H9 (cell line): ENCODE measurements around the gene RAP1GAP2. TPM values are rescaled to one million over a fixed set of nuclear protein-coding genes. Genes with fewer than 3 reads are reported as not detected.

Source experiments
- DNase-seq: peaks from one replicate; pipeline ENCODE4 v3.0.0-alpha.2; 2017
- H2AFZ ChIP-seq: one replicate; pipeline ENCODE4 v1.6.1; 2013; ENCODE audit warnings: mild to moderate bottlenecking, low read length, control low read depth, moderate library complexity
- H2AK5ac ChIP-seq: 2 replicates; pipeline ENCODE4 v1.6.1; 2013; ENCODE audit warnings: low read length, control low read depth, mixed read lengths; ENCODE audit not compliant: insufficient read length
- H2BK120ac ChIP-seq: one replicate; pipeline ENCODE4 v1.6.1; 2013; ENCODE audit warnings: low read depth, mild to moderate bottlenecking, low read length, control low read depth, inconsistent platforms; ENCODE audit not compliant: poor library complexity, severe bottlenecking
- H2BK12ac ChIP-seq: 2 replicates; pipeline ENCODE4 v1.6.1; 2013; ENCODE audit warnings: low read length, control low read depth, mixed read lengths, low read depth; ENCODE audit not compliant: insufficient read length
- H2BK15ac ChIP-seq: 2 replicates; pipeline ENCODE4 v1.6.1; 2013; ENCODE audit warnings: low read depth, low read length, control low read depth
- H2BK20ac ChIP-seq: one replicate; pipeline ENCODE4 v1.6.1; 2013; ENCODE audit warnings: low read depth, mild to moderate bottlenecking, low read length, control low read depth, inconsistent platforms; ENCODE audit not compliant: poor library complexity, severe bottlenecking
- H2BK5ac ChIP-seq: 2 replicates; pipeline ENCODE4 v1.6.1; 2013; ENCODE audit warnings: low read length, control low read depth, mixed read lengths; ENCODE audit not compliant: insufficient read length
- H3K14ac ChIP-seq: 2 replicates; pipeline ENCODE4 v1.6.1; 2013; ENCODE audit warnings: low read length, control low read depth; ENCODE audit not compliant: insufficient read depth
- H3K18ac ChIP-seq: 2 replicates; pipeline ENCODE4 v1.6.1; 2013; ENCODE audit warnings: low read depth, mild to moderate bottlenecking, mixed read lengths, low read length, control low read depth; ENCODE audit not compliant: insufficient read length
- H3K23ac ChIP-seq: 2 replicates; pipeline ENCODE4 v1.6.1; 2013; ENCODE audit warnings: low read length, control low read depth, mixed read lengths, low read depth; ENCODE audit not compliant: insufficient read length
- H3K23me2 ChIP-seq: 2 replicates; pipeline ENCODE4 v1.6.1; 2013; ENCODE audit warnings: low read depth, mild to moderate bottlenecking, mixed read lengths, low read length, control low read depth; ENCODE audit not compliant: insufficient read length, poor library complexity, severe bottlenecking
- H3K27ac ChIP-seq: 2 replicates; pipeline ENCODE4 v1.5.1; 2013; ENCODE audit warnings: low read length, control low read depth, mixed read lengths, low read depth; ENCODE audit not compliant: insufficient read length
- H3K27me3 ChIP-seq: 2 replicates; pipeline ENCODE4 v1.6.1; 2013; ENCODE audit warnings: low read length, control low read depth, inconsistent platforms; ENCODE audit not compliant: insufficient read depth
- H3K4ac ChIP-seq: 2 replicates; pipeline ENCODE4 v1.6.1; 2013; ENCODE audit warnings: low read depth, mild to moderate bottlenecking, control low read depth, inconsistent platforms, low read length, moderate library complexity
- H3K4me1 ChIP-seq: 2 replicates; pipeline ENCODE4 v1.6.1; 2013; ENCODE audit warnings: low read length, control low read depth, inconsistent platforms; ENCODE audit not compliant: insufficient read depth
- H3K4me2 ChIP-seq: 2 replicates; pipeline ENCODE4 v1.6.1; 2013; ENCODE audit warnings: low read length, control low read depth, mixed read lengths; ENCODE audit not compliant: insufficient read length, insufficient read depth
- H3K56ac ChIP-seq: 2 replicates; pipeline ENCODE4 v1.6.1; 2013; ENCODE audit warnings: low read depth, mild to moderate bottlenecking, mixed read lengths, low read length, control low read depth; ENCODE audit not compliant: insufficient read length
- H3K79me1 ChIP-seq: 2 replicates; pipeline ENCODE4 v1.6.1; 2013; ENCODE audit warnings: low read depth, mild to moderate bottlenecking, moderate library complexity, low read length, control low read depth, inconsistent platforms; ENCODE audit not compliant: insufficient read depth, poor library complexity, severe bottlenecking
- H3K79me2 ChIP-seq: 2 replicates; pipeline ENCODE4 v1.6.1; 2013; ENCODE audit warnings: low read length, control low read depth, inconsistent platforms; ENCODE audit not compliant: insufficient read depth
- H3K9ac ChIP-seq: 2 replicates; pipeline ENCODE4 v1.6.1; 2013; ENCODE audit warnings: low read length, control low read depth, mixed read lengths; ENCODE audit not compliant: insufficient read length; ENCODE audit errors: extremely low read depth
- H3K9me3 ChIP-seq: one replicate; pipeline ENCODE4 v1.6.1; 2013; ENCODE audit warnings: low read depth, low read length, inconsistent platforms; ENCODE audit not compliant: control insufficient read depth
- H3T11ph ChIP-seq: one replicate; pipeline ENCODE4 v1.6.1; 2013; ENCODE audit warnings: mild to moderate bottlenecking, low read length, control low read depth, inconsistent platforms
- H4K20me1 ChIP-seq: one replicate; pipeline ENCODE4 v1.6.1; 2013; ENCODE audit not compliant: control insufficient read depth, insufficient read length, insufficient read depth
- H4K5ac ChIP-seq: 2 replicates; pipeline ENCODE4 v1.6.1; 2013; ENCODE audit warnings: low read depth, mild to moderate bottlenecking, mixed read lengths, low read length, control low read depth; ENCODE audit not compliant: insufficient read length
- H4K8ac ChIP-seq: replicated peaks from 2 replicates; pipeline ENCODE4 v1.6.1; 2013; ENCODE audit warnings: low read length, control low read depth, mixed read lengths, low read depth; ENCODE audit not compliant: insufficient read length
- H4K91ac ChIP-seq: 2 replicates; pipeline ENCODE4 v1.6.1; 2013; ENCODE audit warnings: low read depth, mild to moderate bottlenecking, moderate library complexity, mixed read lengths, low read length, control low read depth; ENCODE audit not compliant: insufficient read length
- H3K27ac Mint-ChIP-seq, 3 experiments: 2 replicates in 2 of 3; 3 replicates in 1 of 3; pipeline ENCODE4 v1.8.0; 2020 to 2021; ENCODE audit warnings: mixed read lengths in 3 of 3, mild to moderate bottlenecking in 1 of 3, moderate library complexity in 1 of 3
- H3K27me3 Mint-ChIP-seq: 2 replicates; pipeline ENCODE4 v1.8.0; 2021; ENCODE audit warnings: low read depth, mild to moderate bottlenecking, moderate library complexity, mixed read lengths
- H3K36me3 Mint-ChIP-seq, 3 experiments: 2 replicates in 2 of 3; 3 replicates in 1 of 3; pipeline ENCODE4 v1.8.0; 2020 to 2021; ENCODE audit warnings: low read depth in 3 of 3, mixed read lengths in 3 of 3; ENCODE audit not compliant: insufficient read depth in 1 of 3
- H3K4me1 Mint-ChIP-seq, 2 experiments: 2 replicates each; pipeline ENCODE4 v1.8.0; 2020; ENCODE audit warnings: mixed read lengths in 2 of 2
- H3K4me3 Mint-ChIP-seq, 2 experiments: 2 replicates in 1 of 2; 3 replicates in 1 of 2; pipeline ENCODE4 v1.8.0; 2020 to 2021; ENCODE audit warnings: mild to moderate bottlenecking in 2 of 2, mixed read lengths in 2 of 2, moderate library complexity in 1 of 2
- H3K9me3 Mint-ChIP-seq, 2 experiments: 2 replicates in 1 of 2; 3 replicates in 1 of 2; pipeline ENCODE4 v1.8.0; 2020; ENCODE audit warnings: mild to moderate bottlenecking in 2 of 2, mixed read lengths in 2 of 2, moderate library complexity in 1 of 2
- WGBS: extraction: QIAGEN DNeasy Blood & Tissue Kit; methylation state at CpG from one replicate; pipeline ENCODE4 v1.1.7; 2013; ENCODE audit warnings: missing lambda C conversion rate, low lambda C conversion rate, mixed read lengths; ENCODE audit not compliant: insufficient read length; ENCODE audit errors: extremely low coverage; 5-methylcytosine and 5-hydroxymethylcytosine counted together
- total RNA-seq: library from RNA; stranded (reverse); gene quantifications from 2 replicates; pipeline ENCODE4 v1.2.1, GENCODE V29; 2021
- TF ChIP-seq, protein P1 (sequence below): fragments of 200-600 bp; sonication (generic); conservative IDR thresholded peaks from 3 replicates; pipeline ENCODE4 v1.8.0; 2021; ENCODE audit warnings: antibody characterized with exemption, mild to moderate bottlenecking

RAP1GAP2 gene
- total RNA-seq, 1 experiment from 2014 or later, result 33.8 TPM

DNA sequence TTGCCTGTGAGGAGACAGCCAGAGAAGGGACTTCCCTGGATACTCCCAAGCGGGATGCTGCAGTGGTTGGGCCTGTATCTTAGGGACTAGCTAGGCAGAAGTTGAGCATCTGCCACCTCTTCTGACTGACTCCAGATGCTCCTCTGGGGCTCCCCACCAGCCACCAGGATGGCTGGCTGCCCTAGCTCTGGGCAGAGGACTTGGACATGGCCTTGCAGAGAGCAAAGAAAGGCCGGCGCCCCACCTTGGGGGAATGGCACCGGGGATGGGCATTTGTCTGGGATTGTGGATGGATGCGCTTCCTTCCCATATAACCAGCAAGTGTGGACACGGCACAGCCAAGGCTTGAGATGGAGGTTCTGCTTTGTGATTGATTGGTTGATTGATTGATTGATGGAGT lies 198.2 kb downstream of the RAP1GAP2 start:
- Mint-ChIP-seq H3K27me3 (no peaks in the 10 kb centered on the region), H3K9me3 (no peaks in the 10 kb centered on the region; a peak in 1 of 5 replicates), H3K27ac (no peak overlapping the region), H3K4me1 (peaks cover 0 to 3% of the 10 kb centered on the region in 2 experiments; a peak in 1 of 4 replicates), H3K4me3 (no peak overlapping the region; a peak in 1 of 5 replicates), H3K36me3 (peaks cover 3 to 53% (median 37%) of the 10 kb centered on the region in 3 experiments)
- no peak for DNase-seq
- Histone ChIP-seq H2AFZ (no peak overlapping the region), H2BK15ac (no peak overlapping the region), H4K8ac (no peak overlapping the region), H2BK5ac (no peak overlapping the region), H3K4me2 (no peak overlapping the region), H2AK5ac (no peak overlapping the region), H2BK120ac (no peak overlapping the region), H3K9me3 (no peaks in the 10 kb centered on the region), H3K18ac (no peak overlapping the region), H4K5ac (no peak overlapping the region), H2BK12ac (no peak overlapping the region), H3K4me1 (no peaks in the 10 kb centered on the region), H3K79me2 (no peaks in the 10 kb centered on the region), H3T11ph (no peak overlapping the region), H3K14ac (no peak overlapping the region), H3K27me3 (no peaks in the 10 kb centered on the region), H3K4ac (no peak overlapping the region), H3K23me2 (no peaks in the 10 kb centered on the region), H4K20me1 (no peaks in the 10 kb centered on the region), H3K27ac (no peak overlapping the region), H2BK20ac (no peak overlapping the region), H3K23ac (no peak overlapping the region), H3K79me1 (no peaks in the 10 kb centered on the region), H3K9ac (no peak overlapping the region), H3K56ac (no peak overlapping the region), H4K91ac (no peak overlapping the region)
- no CpG with 5 or more reads among the region's 6 CpGs for WGBS
- TF ChIP-seq, protein P1, sequence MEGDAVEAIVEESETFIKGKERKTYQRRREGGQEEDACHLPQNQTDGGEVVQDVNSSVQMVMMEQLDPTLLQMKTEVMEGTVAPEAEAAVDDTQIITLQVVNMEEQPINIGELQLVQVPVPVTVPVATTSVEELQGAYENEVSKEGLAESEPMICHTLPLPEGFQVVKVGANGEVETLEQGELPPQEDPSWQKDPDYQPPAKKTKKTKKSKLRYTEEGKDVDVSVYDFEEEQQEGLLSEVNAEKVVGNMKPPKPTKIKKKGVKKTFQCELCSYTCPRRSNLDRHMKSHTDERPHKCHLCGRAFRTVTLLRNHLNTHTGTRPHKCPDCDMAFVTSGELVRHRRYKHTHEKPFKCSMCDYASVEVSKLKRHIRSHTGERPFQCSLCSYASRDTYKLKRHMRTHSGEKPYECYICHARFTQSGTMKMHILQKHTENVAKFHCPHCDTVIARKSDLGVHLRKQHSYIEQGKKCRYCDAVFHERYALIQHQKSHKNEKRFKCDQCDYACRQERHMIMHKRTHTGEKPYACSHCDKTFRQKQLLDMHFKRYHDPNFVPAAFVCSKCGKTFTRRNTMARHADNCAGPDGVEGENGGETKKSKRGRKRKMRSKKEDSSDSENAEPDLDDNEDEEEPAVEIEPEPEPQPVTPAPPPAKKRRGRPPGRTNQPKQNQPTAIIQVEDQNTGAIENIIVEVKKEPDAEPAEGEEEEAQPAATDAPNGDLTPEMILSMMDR, result no peak
